Spinal cord (tissue), 10 donors: ENCODE results near the gene RCAN3. TPM values are rescaled to one million over a fixed set of nuclear protein-coding genes. Genes with fewer than 3 reads are reported as not detected.
A peak's percentile ranks its signal among the peaks of the same experiment; 100 is the strongest.

ENCODE experiments used
- DNase-seq, 6 donors: peaks; one replicate each; pipeline versions ENCODE4 v3.0.0 to v3.0.0-alpha.2; 2013 to 2015; ENCODE audit warnings: low spot score in 6 of 6, low read depth in 4 of 6
- H3K27ac ChIP-seq: one replicate; pipeline ENCODE4 v1.5.1; 2013; ENCODE audit warnings: low read depth, low read length, control low read depth
- H3K27me3 ChIP-seq: one replicate; pipeline ENCODE4 v1.6.1; 2013; ENCODE audit warnings: low read length; ENCODE audit not compliant: control insufficient read depth, insufficient read depth
- H3K36me3 ChIP-seq: one replicate; pipeline ENCODE4 v1.6.1; 2013; ENCODE audit warnings: low read length; ENCODE audit not compliant: control insufficient read depth, insufficient read depth
- H3K4me1 ChIP-seq: one replicate; pipeline ENCODE4 v1.6.1; 2013; ENCODE audit warnings: low read length; ENCODE audit not compliant: control insufficient read depth, insufficient read depth
- H3K4me3 ChIP-seq: one replicate; pipeline ENCODE4 v1.5.1; 2013; ENCODE audit warnings: low read depth, low read length, control low read depth
- H3K9me3 ChIP-seq: one replicate; pipeline ENCODE4 v1.6.1; 2013; ENCODE audit warnings: low read length; ENCODE audit not compliant: control insufficient read depth, insufficient read depth
- WGBS: methylation state at CpG from one replicate; pipeline ENCODE4 v1.1.5; 2013; ENCODE audit warnings: missing lambda C conversion rate; ENCODE audit not compliant: insufficient coverage; 5-methylcytosine and 5-hydroxymethylcytosine counted together
- polyA plus RNA-seq, 2 donors: library from polyadenylated mRNA; unstranded; fragments of 120-200 nt; gene quantifications; one replicate each; pipeline ENCODE4 v1.2.1, GENCODE V29; 2013; ENCODE audit not compliant: insufficient read length in 2 of 2
- total RNA-seq, 2 donors: library from RNA; depleted of rRNA in 1 of 2; stranded (reverse); fragments of 120-200 nt in 1 of 2; fragments of >200 nt in 1 of 2; gene quantifications; one replicate each; pipeline versions ENCODE4 v1.2.3 to v1.2.4, GENCODE V29; 2013 to 2014
- donor health status: healthy.

RCAN3 gene
- total and polyA plus RNA-seq, 4 donors = 9.1 to 19.9 (median 11.7) TPM

- Histone ChIP-seq H3K4me1 (peaks cover 6% of the 10 kb centered on the region), H3K9me3 (no peaks in the 10 kb centered on the region), H3K27me3 (no peaks in the 10 kb centered on the region), H3K36me3 (no peaks in the 10 kb centered on the region), H3K27ac (no peak overlapping the region), H3K4me3 (no peak overlapping the region)
- no peak for DNase-seq
- no CpG with 5 or more reads among the region's 2 CpGs for WGBS
Observed at GRCh38 chr1:24465638-24466037, 37.0 kb upstream of the RCAN3 start.

- Histone ChIP-seq H3K9me3 (no peaks in the 10 kb centered on the region), H3K27ac (no peak overlapping the region), H3K4me3 (no peak overlapping the region), H3K27me3 (no peaks in the 10 kb centered on the region), H3K4me1 (peaks cover 4% of the 10 kb centered on the region), H3K36me3 (no peaks in the 10 kb centered on the region)
- peak in 2 of 6 donors; percentile 58 to 84 for DNase-seq
- 57% methylated on average over 9 of the region's 11 CpGs for WGBS
Observed at GRCh38 chr1:24468685-24469316, 33.8 kb upstream of the RCAN3 start.

GRCh38 chr1:24470592-24470991, 32.0 kb upstream of the RCAN3 start:
- H3K4me1 ChIP-seq = peaks cover 3% of the 10 kb centered on the region
- no CpG with 5 or more reads among the region's 2 CpGs for WGBS
- no peak for DNase-seq
- no peak overlapping the region for H3K4me3 ChIP-seq
- no peaks in the 10 kb centered on the region for H3K9me3 ChIP-seq
- H3K27me3 ChIP-seq = no peaks in the 10 kb centered on the region
- no peaks in the 10 kb centered on the region for H3K36me3 ChIP-seq
- no peak overlapping the region for H3K27ac ChIP-seq

- peaks cover 3% of the 10 kb centered on the region for H3K4me1 ChIP-seq
- H3K4me3 ChIP-seq = no peak overlapping the region
- no peaks in the 10 kb centered on the region for H3K36me3 ChIP-seq
- H3K9me3 ChIP-seq = no peaks in the 10 kb centered on the region
- H3K27me3 ChIP-seq = no peaks in the 10 kb centered on the region
- DNase-seq = no peak
- 63% methylated on average over 7 of the region's 11 CpGs for WGBS
- no peak overlapping the region for H3K27ac ChIP-seq
Observed at GRCh38 chr1:24472527-24473251, 29.9 kb upstream of the RCAN3 start.

GRCh38 chr1:24474193-24474592, 28.4 kb upstream of the RCAN3 start:
- Histone ChIP-seq H3K27ac (no peak overlapping the region), H3K4me3 (no peak overlapping the region), H3K36me3 (no peaks in the 10 kb centered on the region), H3K9me3 (no peaks in the 10 kb centered on the region), H3K27me3 (no peaks in the 10 kb centered on the region), H3K4me1 (no peaks in the 10 kb centered on the region)
- DNase-seq = no peak

GRCh38 chr1:24475700-24476099, 26.9 kb upstream of the RCAN3 start:
- Histone ChIP-seq H3K9me3 (no peaks in the 10 kb centered on the region), H3K27me3 (no peaks in the 10 kb centered on the region), H3K36me3 (no peaks in the 10 kb centered on the region), H3K27ac (no peak overlapping the region), H3K4me3 (no peak overlapping the region), H3K4me1 (no peaks in the 10 kb centered on the region)
- 100% methylated on average over 1 of the region's 4 CpGs for WGBS
- no peak for DNase-seq

GRCh38 chr1:24476571-24476970, 26.1 kb upstream of the RCAN3 start:
- DNase-seq = no peak
- Histone ChIP-seq H3K27me3 (no peaks in the 10 kb centered on the region), H3K36me3 (no peaks in the 10 kb centered on the region), H3K27ac (no peak overlapping the region), H3K4me3 (no peak overlapping the region), H3K4me1 (no peaks in the 10 kb centered on the region), H3K9me3 (no peaks in the 10 kb centered on the region)
- no CpG with 5 or more reads among the region's 2 CpGs for WGBS

GRCh38 chr1:24477309-24477708, 25.3 kb upstream of the RCAN3 start:
- H3K27me3 ChIP-seq = no peaks in the 10 kb centered on the region
- no peak overlapping the region for H3K27ac ChIP-seq
- WGBS = no CpG with 5 or more reads among the region's 4 CpGs
- no peaks in the 10 kb centered on the region for H3K9me3 ChIP-seq
- no peaks in the 10 kb centered on the region for H3K36me3 ChIP-seq
- DNase-seq = no peak
- H3K4me3 ChIP-seq = no peak overlapping the region
- H3K4me1 ChIP-seq = no peaks in the 10 kb centered on the region

- DNase-seq = peak in 1 of 6 donors; percentile 27
- H3K27ac ChIP-seq = no peak overlapping the region
Observed at GRCh38 chr1:24481101-24481500, 21.5 kb upstream of the RCAN3 start.

More at GRCh38 chr1:24481101-24481500, 21.5 kb upstream of the RCAN3 start:
- 57% methylated on average over 2 of the region's 2 CpGs for WGBS
- no peaks in the 10 kb centered on the region for H3K27me3 ChIP-seq
- no peaks in the 10 kb centered on the region for H3K4me1 ChIP-seq
- no peaks in the 10 kb centered on the region for H3K36me3 ChIP-seq
- H3K9me3 ChIP-seq = no peaks in the 10 kb centered on the region
- H3K4me3 ChIP-seq = no peak overlapping the region
